Esophagus (tissue), 2 donors: ENCODE measurements around the gene ANKRD22. TPM values are rescaled to one million over a fixed set of nuclear protein-coding genes. Genes with fewer than 3 reads are reported as not detected.

ENCODE experiments used
- H3K27ac ChIP-seq, 2 donors: one replicate each; pipeline ENCODE4 v1.5.1; 2013; ENCODE audit warnings: low read depth in 2 of 2, mild to moderate bottlenecking in 2 of 2, inconsistent platforms in 1 of 2, low read length in 1 of 2, moderate library complexity in 1 of 2
- H3K27me3 ChIP-seq, 2 donors: one replicate each; pipeline ENCODE4 v1.6.1; 2013; ENCODE audit warnings: low read length in 2 of 2, control low read depth in 1 of 2, mild to moderate bottlenecking in 1 of 2; ENCODE audit not compliant: insufficient read depth in 2 of 2, control insufficient read depth in 1 of 2
- H3K36me3 ChIP-seq, 2 donors: one replicate each; pipeline ENCODE4 v1.6.1; 2013; ENCODE audit warnings: low read length in 1 of 2; ENCODE audit not compliant: control insufficient read depth in 2 of 2, insufficient read depth in 2 of 2
- H3K4me1 ChIP-seq, 2 donors: one replicate each; pipeline ENCODE4 v1.6.1; 2013; ENCODE audit warnings: low read length in 1 of 2; ENCODE audit not compliant: control insufficient read depth in 2 of 2, insufficient read depth in 2 of 2
- H3K4me3 ChIP-seq, 2 donors: one replicate each; pipeline ENCODE4 v1.5.1; 2013; ENCODE audit warnings: low read length in 2 of 2, mild to moderate bottlenecking in 2 of 2, low read depth in 1 of 2, moderate library complexity in 1 of 2
- H3K9me3 ChIP-seq, 2 donors: one replicate each; pipeline ENCODE4 v1.6.1; 2013; ENCODE audit warnings: mild to moderate bottlenecking in 2 of 2, low read depth in 1 of 2, low read length in 1 of 2, moderate library complexity in 1 of 2; ENCODE audit not compliant: control insufficient read depth in 2 of 2, insufficient read depth in 1 of 2
- WGBS, 2 donors: extraction: QIAGEN DNeasy Blood & Tissue Kit; methylation state at CpG; one replicate each; pipeline ENCODE4 v1.1.7; 2013; 5-methylcytosine and 5-hydroxymethylcytosine counted together
- polyA plus RNA-seq, 2 donors: library from polyadenylated mRNA; stranded (reverse); fragments of 200-250 nt; gene quantifications; one replicate each; pipeline ENCODE4 v1.2.3, GENCODE V29; 2013
- donor health status: healthy with polysubstance abuse.
- donor health status: Bipolar disorder and iron deficiency.

Gene ANKRD22
- polyA plus RNA-seq, 2 donors = 31.5 to 46.0 TPM

DNA sequence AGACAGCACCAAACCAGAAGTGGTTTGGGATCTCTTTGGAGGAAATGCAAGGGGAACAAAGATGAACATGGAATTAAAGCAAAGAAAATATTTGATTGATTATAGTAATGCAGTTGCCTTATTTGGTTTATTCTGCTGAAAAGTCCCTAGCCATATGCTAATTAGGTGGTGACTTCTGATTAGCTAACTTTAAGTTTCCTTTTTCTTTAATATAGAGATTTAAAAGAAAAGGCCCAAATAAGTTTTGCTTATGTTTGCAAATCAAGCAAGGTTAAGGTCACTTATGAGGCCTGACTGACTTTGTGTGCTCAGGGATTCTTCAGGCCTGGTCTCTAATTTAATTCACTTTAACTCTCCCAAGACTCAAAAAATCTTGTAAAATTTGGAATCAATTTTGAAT, 6.2 kb upstream of the ANKRD22 start:
- H3K4me1 ChIP-seq = no peaks in the 10 kb centered on the region
- H3K9me3 ChIP-seq = no peaks in the 10 kb centered on the region
- no peaks in the 10 kb centered on the region for H3K27me3 ChIP-seq
- no peak overlapping the region for H3K4me3 ChIP-seq
- H3K27ac ChIP-seq = no peak overlapping the region
- H3K36me3 ChIP-seq = no peaks in the 10 kb centered on the region

DNA sequence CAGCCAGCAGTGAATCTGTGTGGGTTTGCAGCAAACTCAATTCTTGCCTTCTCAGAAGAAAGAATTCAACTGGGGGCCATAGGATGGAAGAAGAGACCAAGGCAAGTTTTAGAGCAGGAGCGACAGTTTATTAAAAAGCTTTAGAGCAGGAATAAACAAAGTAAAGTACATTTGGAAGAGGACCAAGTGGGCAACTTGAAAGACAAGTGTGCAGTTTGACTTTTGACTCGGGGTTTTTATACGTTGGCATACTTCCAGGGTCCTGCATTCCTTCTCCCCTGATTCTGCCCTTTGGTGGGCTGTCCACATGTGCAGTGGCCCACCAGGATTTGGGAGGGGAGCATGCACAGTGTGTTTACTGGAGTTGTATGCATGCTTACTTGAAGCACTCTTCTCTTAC, 3.0 kb upstream of the ANKRD22 start:
- 33 to 49% methylated on average over 3 of the region's 3 CpGs for WGBS, 2 donors
- Histone ChIP-seq H3K4me1 (no peaks in the 10 kb centered on the region), H3K27ac (no peak overlapping the region), H3K27me3 (no peaks in the 10 kb centered on the region), H3K36me3 (no peaks in the 10 kb centered on the region), H3K4me3 (no peak overlapping the region), H3K9me3 (no peaks in the 10 kb centered on the region)

DNA sequence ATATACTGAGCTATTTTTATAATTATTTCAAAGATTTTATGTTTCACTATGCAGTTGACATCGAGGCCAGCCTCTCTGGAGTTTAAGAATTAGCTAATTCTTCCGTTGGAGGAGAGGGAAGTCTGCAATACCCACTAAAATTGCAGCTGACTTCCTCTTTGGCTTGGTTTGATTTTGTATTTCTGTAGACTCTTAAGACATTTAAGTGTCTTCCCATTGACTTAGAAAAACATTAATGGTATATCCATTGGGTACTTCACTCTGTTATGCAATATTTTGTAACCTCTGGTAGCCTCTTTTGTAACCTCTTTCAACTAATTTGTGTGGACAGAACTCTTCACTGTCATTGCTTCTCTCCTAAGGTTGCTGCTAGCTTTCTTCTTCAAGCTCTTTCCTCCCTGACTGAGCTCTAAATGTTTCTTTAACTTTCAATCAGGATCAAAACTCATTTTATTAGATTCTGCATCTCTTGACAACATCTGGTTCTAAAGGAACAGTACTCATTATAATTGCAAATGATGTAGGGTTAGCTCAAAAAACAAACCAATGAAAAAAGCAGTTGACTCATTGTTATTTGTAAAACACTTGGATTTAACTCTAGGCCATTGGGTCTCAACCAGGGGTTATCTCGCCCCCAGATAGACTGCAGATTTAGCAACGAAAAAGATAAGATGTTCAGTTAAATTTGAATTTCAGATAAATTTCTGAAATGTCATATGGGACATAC, 1.7 kb upstream of the ANKRD22 start:
- Histone ChIP-seq H3K27ac (no peak overlapping the region), H3K27me3 (no peaks in the 10 kb centered on the region), H3K36me3 (no peaks in the 10 kb centered on the region), H3K9me3 (no peaks in the 10 kb centered on the region), H3K4me3 (no peak overlapping the region), H3K4me1 (no peaks in the 10 kb centered on the region)
- WGBS, 2 donors = 73 to 81% methylated on average over 4 of the region's 4 CpGs

DNA sequence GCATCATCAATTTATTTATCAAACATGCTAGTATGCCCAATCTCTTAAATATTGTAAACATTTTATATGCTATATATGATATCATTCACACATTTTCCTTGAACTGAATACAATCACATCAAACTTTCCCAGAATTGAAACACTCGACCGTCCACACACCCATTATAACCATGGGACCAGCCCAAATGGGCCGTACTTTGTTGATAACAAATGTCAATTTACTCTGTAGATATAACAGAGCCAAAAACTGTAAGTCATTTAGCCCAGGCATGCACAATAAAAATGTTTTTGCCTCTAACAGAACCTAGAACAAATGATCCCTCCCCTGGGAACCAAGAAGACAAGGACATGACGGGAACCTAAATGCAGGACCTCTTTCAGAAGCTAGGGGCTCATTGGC, 683 bp upstream of the ANKRD22 start:
- Histone ChIP-seq H3K9me3 (no peaks in the 10 kb centered on the region), H3K4me3 (no peak overlapping the region), H3K36me3 (no peaks in the 10 kb centered on the region), H3K27ac (no peak overlapping the region), H3K27me3 (no peaks in the 10 kb centered on the region), H3K4me1 (no peaks in the 10 kb centered on the region)
- 57 to 61% methylated on average over 4 of the region's 4 CpGs for WGBS, 2 donors

DNA sequence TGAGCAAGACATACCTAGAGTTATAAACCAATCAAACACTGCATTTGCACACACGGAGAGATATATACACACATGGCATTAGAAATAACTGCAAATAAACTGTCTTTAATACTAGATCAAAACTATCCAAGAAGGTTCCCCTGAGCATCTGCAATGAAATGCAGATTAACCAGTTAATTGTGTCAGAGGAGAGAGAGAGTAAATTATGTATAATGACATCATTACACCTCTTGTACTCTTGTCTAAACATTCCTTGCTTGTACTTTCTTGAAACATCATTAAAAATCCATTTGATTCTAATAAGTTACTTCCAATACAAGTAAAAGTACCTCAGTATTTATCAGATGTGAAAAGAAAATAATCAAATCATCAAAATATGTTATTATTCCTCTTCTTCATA, 932 bp downstream of the ANKRD22 start:
- WGBS, 2 donors = 44 to 52% methylated on average over 1 of the region's 1 CpG
- Histone ChIP-seq H3K4me1 (no peaks in the 10 kb centered on the region), H3K27ac (peak overlapping the region in 1 of 2 donors; percentile 15), H3K27me3 (no peaks in the 10 kb centered on the region), H3K36me3 (no peaks in the 10 kb centered on the region), H3K9me3 (no peaks in the 10 kb centered on the region), H3K4me3 (peak overlapping the region in 1 of 2 donors; percentile 62)

DNA sequence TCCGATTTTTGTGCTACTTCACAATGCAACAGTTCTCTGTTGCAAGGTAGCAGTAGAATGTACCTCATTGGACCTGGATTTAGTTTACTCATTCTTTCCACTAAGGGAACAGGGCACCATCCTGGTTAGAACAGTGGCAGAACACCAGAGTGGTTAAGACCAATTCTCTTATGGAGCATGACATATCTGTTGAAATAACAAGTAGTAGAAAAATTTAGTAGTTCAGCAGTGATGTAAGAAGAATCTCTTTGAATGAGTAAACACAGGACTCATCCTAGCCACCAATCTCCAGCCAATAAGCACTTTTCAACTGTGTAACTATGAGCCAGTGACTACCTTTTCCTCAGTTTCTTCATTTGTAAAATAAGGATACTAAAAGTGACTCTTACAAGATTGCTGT, 2.4 kb downstream of the ANKRD22 start:
- 90 to 96% methylated on average over 1 of the region's 1 CpG for WGBS, 2 donors
- peak overlapping the region in 1 of 2 donors; percentile 62 for H3K4me3 ChIP-seq

DNA sequence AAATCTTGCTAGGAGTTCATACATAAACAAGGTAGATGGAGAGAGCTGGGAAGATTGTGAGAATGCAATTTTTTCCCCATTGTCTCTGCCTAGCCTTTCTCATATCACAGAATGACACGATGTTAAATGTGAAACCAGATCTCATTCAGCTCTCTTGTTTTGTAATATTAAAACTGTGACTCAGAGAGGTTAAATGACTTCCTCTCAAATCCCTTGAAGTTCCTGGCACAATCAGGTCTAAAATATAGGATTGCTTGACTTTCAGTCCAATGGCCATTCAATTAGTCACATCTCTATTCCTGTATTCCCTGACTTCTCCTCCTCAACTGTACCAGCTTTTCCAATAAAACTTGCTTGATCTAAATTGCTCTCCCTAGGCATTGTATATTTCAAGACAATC, 3.1 kb downstream of the ANKRD22 start:
- Histone ChIP-seq H3K4me3 (no peak overlapping the region), H3K9me3 (no peaks in the 10 kb centered on the region), H3K27ac (peak overlapping the region in 1 of 2 donors; percentile 69), H3K36me3 (no peaks in the 10 kb centered on the region), H3K27me3 (no peaks in the 10 kb centered on the region), H3K4me1 (no peaks in the 10 kb centered on the region)
- 2 to 18% methylated on average over 1 of the region's 1 CpG for WGBS, 2 donors

More for the DNA sequence above, 2.4 kb downstream of the ANKRD22 start:
- H3K27ac ChIP-seq = peak overlapping the region in 1 of 2 donors; percentile 21
- H3K27me3 ChIP-seq = no peaks in the 10 kb centered on the region
- no peaks in the 10 kb centered on the region for H3K36me3 ChIP-seq
- H3K4me1 ChIP-seq = no peaks in the 10 kb centered on the region
- no peaks in the 10 kb centered on the region for H3K9me3 ChIP-seq

DNA sequence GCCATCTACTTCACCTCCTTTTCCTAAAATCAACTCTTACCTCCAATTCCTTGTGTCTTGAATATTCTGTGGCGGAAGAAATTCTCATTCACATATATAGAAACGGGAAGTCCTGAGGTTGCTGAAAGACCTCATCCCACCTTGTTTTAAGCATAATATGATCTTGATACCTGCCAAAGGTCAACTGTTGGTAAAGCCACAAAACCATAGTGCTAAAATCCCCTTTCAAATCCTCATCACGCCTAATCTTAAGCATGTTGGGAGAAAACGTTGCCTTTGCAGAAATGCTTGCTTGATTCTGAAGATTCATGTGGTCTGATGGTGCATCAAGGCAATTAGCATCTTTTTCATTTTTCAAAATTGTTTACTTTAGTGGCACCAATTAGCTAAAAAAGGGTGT, 8.5 kb downstream of the ANKRD22 start:
- Histone ChIP-seq H3K36me3 (no peaks in the 10 kb centered on the region), H3K4me3 (no peak overlapping the region), H3K9me3 (no peaks in the 10 kb centered on the region), H3K27ac (no peak overlapping the region), H3K27me3 (no peaks in the 10 kb centered on the region), H3K4me1 (peaks cover 0 to 3% of the 10 kb centered on the region in 2 donors)
- WGBS, 2 donors = 91 to 92% methylated on average over 4 of the region's 4 CpGs

DNA sequence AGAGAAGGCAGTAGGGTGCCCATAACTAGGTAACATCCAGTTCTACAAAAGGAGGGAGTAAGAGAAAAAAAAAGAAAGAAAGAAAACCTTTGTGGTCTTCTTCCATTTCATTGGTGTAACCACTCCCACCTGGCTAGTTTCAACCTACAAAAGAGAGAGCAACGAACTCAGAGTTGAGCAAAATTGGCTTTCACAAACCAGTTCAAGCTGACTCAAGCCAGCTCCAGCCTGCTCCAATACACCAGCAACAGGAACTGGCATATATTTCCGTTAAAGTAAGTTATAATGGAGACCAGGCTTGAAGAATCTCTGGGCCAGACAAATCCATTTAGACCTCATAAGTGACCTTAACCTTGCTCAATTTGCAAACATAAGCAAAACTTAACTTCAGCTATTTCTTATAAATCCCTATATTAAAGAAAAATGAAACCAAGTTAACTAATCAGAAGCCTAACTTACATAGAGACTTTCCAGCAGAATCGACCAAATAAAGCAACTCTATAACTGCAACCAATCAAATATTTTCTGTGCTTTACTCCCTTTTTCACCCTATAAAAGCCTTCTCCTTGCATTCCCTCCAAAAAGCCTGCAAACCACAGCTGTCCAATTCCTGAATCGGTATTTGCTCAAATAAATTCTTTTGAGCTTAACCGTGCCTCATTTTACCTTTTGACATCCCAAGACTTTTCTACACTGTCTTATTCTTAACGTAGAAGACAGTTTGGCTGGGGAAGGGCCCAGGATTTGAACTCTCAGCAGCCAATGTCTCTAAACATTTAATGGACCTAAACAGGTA, 10.1 kb downstream of the ANKRD22 start:
- peaks cover 0 to 3% of the 10 kb centered on the region in 2 donors for H3K4me1 ChIP-seq
- no peak overlapping the region for H3K27ac ChIP-seq
- WGBS, 2 donors = 71 to 72% methylated on average over 6 of the region's 6 CpGs
- H3K36me3 ChIP-seq = no peaks in the 10 kb centered on the region
- H3K9me3 ChIP-seq = no peaks in the 10 kb centered on the region
- H3K4me3 ChIP-seq = no peak overlapping the region
- no peaks in the 10 kb centered on the region for H3K27me3 ChIP-seq
